SU-DHL-6 (cell line): ENCODE data around the gene NAA60.

Experiments
- EZH2phosphoT487 ChIP-seq: fragments of 200-600 bp; sonication (generic), shearing (Covaris generic); conservative IDR thresholded peaks from 2 replicates; pipeline ENCODE4 v1.6.1; 2018; ENCODE audit warnings: mild to moderate bottlenecking, antibody characterized with exemption, low read length, moderate library complexity, mixed read lengths
- TF ChIP-seq, protein P1 (sequence below): fragments of 200-600 bp; sonication (generic); IDR thresholded peaks from one replicate; pipeline ENCODE4 v1.5.1; 2017; ENCODE audit warnings: antibody characterized with exemption, mild to moderate bottlenecking, low read length, moderate library complexity; ENCODE audit not compliant: insufficient read depth, poor library complexity, severe bottlenecking

DNA sequence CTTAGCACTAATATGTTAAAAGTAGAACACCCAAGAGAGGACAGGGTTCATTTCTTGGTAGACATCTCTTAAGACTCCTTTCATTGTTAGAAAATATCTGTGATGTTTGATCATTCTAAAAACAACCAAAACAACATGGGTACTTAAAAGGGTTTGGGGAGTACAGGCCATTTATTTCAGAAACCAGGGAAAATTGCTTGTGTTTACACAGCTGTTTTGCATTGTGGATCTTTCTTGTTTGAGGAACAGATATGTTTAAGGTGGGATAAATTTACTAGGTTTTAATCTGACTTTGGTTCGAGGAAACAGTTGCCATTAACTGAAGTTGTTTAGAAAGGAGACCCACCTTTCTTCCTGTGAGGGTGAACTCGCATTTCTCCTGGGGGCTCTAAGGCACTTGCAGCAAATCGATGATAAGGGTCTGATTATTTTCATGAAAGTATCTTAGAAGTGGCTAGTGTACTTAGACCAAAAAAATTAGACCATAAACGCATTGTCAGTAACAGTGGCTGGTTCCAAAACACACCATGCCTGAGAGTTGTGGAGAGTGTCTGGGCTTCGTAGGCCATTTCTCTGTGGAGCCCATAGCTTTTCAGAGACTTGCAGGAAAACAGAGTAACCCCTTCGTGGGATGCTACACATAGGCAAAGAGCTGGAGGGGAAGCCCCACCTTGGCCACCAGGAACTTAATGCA is 75.0 kb downstream of the NAA60 start:
- TF ChIP-seq, protein P1, sequence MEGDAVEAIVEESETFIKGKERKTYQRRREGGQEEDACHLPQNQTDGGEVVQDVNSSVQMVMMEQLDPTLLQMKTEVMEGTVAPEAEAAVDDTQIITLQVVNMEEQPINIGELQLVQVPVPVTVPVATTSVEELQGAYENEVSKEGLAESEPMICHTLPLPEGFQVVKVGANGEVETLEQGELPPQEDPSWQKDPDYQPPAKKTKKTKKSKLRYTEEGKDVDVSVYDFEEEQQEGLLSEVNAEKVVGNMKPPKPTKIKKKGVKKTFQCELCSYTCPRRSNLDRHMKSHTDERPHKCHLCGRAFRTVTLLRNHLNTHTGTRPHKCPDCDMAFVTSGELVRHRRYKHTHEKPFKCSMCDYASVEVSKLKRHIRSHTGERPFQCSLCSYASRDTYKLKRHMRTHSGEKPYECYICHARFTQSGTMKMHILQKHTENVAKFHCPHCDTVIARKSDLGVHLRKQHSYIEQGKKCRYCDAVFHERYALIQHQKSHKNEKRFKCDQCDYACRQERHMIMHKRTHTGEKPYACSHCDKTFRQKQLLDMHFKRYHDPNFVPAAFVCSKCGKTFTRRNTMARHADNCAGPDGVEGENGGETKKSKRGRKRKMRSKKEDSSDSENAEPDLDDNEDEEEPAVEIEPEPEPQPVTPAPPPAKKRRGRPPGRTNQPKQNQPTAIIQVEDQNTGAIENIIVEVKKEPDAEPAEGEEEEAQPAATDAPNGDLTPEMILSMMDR = no peak
- no peak for TF ChIP-seq EZH2phosphoT487
